Dermis microvascular lymphatic vessel endothelial cell (primary cell): Measurements from ENCODE around the gene BCL7C. TPM values are rescaled to one million over a fixed set of nuclear protein-coding genes. Genes with fewer than 3 reads are reported as not detected.
"Not testable (repeated sequence)": the region's sequence is repeated elsewhere in the genome, so short reads cannot be mapped to it uniquely, and the experiment has no call there.

ENCODE experiments used
- DNase-seq, 2 donors: peaks; one replicate each; pipeline versions ENCODE4 v3.0.0 to v3.0.0-alpha.2; 2010; ENCODE audit warnings: low read depth in 2 of 2
- total RNA-seq: library from RNA; depleted of rRNA; stranded (reverse); fragments of >200 nt; gene quantifications from 2 replicates; pipeline ENCODE4 v1.2.1, GENCODE V29; 2014

The BCL7C gene
- total RNA-seq, 1 donor from 2014 or later, result 49.9 TPM

DNA sequence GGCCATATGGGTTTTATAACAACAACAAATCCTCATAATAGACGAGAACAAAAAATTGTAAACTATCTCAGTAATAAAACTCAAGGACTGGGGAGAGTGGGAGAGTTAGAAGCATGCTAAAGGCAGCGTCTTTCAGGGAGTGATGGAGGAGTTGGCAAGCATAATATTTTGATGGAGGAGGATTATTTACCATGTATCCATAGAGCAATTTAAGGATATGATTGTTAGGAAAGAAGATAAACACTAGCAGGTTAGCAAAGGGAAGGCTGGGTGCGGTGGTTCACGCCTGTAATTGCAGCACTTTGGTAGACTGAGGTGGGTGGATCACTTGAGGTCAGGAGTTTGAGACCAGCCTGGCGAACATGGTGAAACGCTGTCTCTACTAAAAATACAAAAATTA is 27.8 kb downstream of the BCL7C start:
- DNase-seq, result no peak

DNA sequence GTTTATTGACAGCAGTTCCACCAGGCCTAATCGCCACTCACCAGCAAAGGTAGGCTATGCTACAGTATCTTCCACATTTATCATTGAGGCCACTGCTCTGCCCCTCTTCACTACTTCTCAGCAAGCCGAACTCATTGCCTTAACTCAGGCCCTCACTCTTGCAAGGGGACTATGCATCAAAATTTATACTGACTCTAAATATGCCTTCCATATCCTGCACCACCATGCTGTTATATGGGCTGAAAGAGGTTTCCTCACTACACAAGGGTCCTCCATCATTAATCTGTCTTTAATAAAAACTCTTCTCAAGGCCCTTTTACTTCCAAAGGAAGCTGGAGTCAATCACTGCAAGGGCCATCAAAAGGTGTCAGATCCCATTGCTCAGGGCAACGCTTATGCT is 30.7 kb downstream of the BCL7C start:
- not testable (repeated sequence) for DNase-seq

DNA sequence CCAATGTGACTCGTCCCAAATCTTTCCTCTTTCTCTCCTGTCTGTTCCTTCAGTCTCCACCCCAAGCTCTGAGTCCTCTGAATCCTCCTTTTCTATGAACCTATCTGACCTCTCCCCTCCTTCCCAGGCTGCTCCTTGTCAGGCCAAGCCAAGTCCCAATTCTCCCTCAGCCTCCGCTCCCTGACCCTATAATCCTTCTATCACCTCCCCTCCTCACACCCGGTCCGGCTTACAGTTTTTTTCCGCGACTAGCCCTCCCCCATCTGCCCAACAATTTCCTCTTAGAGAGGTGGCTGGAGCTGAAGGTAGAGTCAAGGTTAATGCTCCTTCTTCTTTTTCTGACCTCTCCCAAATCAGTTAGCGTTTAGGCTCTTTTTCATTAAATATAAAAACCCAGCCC is 33.1 kb downstream of the BCL7C start:
- DNase-seq, result not testable (repeated sequence)

GRCh38 chr16:30858829-30859423 is 35.0 kb downstream of the BCL7C start:
- no peak for DNase-seq

DNA sequence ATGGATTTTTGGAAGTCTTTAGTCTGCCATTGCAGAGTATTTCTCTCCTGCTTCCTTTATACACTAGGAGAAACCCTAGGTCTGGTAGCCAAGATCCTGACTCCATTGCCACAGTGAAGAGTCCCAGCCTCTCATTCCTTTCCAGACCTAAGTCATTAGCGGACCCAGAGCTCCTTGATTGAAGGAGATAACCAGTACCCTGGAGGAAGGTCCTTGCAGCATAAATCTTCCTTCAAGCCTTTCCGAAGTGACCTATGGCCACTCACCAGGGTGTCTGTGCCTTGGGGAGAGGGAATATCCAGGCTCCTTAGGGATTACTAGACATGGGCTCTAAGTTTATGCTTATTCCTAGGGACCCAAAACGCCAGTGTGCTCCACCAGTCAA is 35.8 kb downstream of the BCL7C start:
- DNase-seq, result no peak

DNA sequence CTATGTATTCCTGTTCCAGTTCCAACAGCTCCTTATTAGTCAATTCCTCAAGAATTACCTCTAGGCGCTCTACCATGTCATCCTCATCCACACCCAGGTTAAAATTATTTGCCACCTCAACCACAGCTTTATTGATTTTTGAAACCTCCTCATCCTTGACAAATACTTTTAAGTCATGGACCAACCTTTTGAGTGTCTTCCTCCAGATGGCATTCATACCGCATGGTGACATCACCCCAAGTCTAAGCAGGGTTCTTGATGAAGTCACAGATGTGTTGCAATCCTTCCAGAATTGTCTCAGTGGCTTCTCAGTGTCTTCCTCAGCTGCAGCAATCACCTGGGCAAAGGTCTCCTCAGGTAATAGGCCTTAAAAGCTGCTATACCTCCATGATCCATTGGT is 40.1 kb downstream of the BCL7C start:
- DNase-seq, result no peak

DNA sequence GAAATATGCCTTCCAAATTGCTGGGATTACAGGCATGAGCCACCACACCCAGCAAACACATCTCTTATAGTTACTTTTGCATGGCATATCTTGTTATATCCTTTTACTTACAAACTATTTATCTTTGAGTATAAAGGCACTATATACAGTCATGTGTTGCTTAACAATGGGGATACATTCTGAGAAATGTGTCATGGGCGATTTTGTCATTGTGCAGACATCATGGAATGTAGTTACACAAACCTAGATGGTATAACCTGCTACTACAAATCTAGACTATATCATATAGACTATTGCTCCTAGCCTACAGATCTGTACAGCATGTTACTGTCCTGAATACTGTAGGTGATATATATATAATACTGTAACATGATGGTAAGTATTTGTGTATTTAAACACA is 43.6 kb downstream of the BCL7C start:
- no peak for DNase-seq

DNA sequence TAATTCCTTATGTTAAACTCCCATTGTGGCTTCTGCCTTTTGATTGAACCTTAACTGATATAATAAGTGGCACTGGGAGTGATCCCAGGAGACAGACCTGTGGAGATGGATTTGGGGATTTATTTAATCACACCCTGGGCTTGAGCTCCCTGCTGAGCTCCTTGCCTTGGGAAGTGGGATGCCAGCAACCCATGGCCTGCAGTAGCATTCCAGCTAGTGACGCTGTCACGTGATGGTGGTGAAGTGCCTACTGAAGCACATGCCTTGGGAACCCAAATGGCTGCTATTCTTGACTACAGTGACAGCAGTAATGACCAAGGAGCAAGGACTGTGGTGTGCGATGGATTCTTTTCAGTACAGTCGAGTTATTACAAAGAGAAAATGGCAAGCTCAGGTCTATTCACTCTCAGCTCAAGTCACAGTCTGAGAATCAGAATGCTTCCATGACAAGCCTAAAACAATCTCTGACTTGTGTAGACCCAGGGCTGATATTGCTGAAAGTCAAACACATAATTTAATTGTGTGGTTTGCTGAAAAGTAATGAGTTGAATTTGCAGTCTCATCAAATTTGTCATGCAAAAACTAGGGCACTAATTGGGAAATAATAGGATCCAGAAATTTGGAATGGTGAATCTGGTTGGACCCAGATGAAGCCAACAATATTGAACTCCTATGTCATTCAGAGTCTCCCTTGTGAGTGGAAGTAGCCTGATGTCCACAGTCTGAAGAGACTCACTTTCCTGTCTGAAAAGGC is 47.1 kb downstream of the BCL7C start:
- DNase-seq, result no peak

GRCh38 chr16:30844671-30845449 is 49.0 kb downstream of the BCL7C start:
- DNase-seq, result peak; percentile 86 to 89

DNA sequence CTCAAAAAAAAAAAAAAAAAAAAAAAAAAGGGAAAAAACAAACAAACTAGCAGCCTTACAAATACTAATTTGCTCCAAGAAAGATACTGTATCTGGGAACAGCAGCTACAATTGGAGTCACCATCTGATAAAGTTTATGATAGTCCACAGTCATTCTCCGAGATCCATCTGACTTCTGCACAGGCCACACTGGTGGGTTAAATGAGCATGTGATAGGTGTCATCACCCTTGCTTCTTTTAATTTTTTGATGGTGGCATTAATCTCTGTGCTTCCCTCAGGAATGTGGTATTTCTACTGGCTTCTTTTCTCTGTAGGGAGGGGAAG is 49.6 kb downstream of the BCL7C start:
- no peak for DNase-seq

DNA sequence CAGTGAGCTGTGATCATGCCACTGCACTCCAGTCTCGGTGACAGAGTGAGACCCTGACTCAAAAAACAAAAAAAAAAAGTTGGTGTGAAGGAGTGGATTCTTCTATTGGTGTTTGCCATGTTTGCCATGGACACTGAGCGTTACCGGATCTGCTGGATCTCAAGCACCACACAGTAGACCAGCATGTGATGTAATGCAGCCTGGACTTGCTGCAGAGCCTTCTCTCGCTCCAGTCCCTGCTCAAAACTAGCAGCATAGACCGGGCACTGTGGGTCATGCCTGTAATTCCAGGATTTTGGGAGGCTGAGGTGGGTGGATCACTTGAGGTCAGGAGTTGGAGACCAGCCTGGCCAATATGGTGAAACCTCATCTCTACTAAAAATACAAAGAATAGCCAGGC is 50.4 kb downstream of the BCL7C start:
- DNase-seq, result no peak

- DNase-seq, result no peak
These were observed 50.9 kb downstream of the BCL7C start for GRCh38 chr16:30842971-30843370.

- no peak for DNase-seq
These were observed 52.5 kb downstream of the BCL7C start for GRCh38 chr16:30841332-30841731.

- no peak for DNase-seq
These were observed 53.3 kb downstream of the BCL7C start for GRCh38 chr16:30840611-30841010.

- no peak for DNase-seq
These were observed 54.2 kb downstream of the BCL7C start for GRCh38 chr16:30839523-30840227.

- DNase-seq, result no peak
These were observed 54.9 kb downstream of the BCL7C start for GRCh38 chr16:30838876-30839471.

- no peak for DNase-seq
These were observed 56.0 kb downstream of the BCL7C start for GRCh38 chr16:30837904-30838303.

Other genes with a start within 250 kb of the BCL7C start
- 4.5 and 7.6 TPM in 2 replicates for gene PRR14, start 243.1 kb downstream of the BCL7C start, total RNA-seq
- gene FBRS, start 235.6 kb downstream of the BCL7C start, total RNA-seq, result 6.9 and 13.4 TPM in 2 replicates
- 16.6 and 29.3 TPM in 2 replicates for gene SRCAP, start 194.9 kb downstream of the BCL7C start, total RNA-seq
- 14.9 and 21.1 TPM in 2 replicates for gene PHKG2, start 145.7 kb downstream of the BCL7C start, total RNA-seq
- gene CFAP119, start 132.0 kb downstream of the BCL7C start, total RNA-seq, result 0.89 and 0.90 TPM in 2 replicates
- gene RNF40, start 131.8 kb downstream of the BCL7C start, total RNA-seq, result 41.0 and 50.3 TPM in 2 replicates
- 3.3 and 6.1 TPM in 2 replicates for gene ZNF629, start 106.9 kb downstream of the BCL7C start, total RNA-seq
- 0.13 TPM in 2 replicates for gene CTF1, start 2.5 kb upstream of the BCL7C start, total RNA-seq
- gene FBXL19, start 29.5 kb upstream of the BCL7C start, total RNA-seq, result 16.6 and 18.2 TPM in 2 replicates
- 23.7 and 33.6 TPM in 2 replicates for gene ORAI3, start 55.0 kb upstream of the BCL7C start, total RNA-seq
- gene SETD1A, start 63.7 kb upstream of the BCL7C start, total RNA-seq, result 1.7 and 4.2 TPM in 2 replicates
- 20.8 and 24.7 TPM in 2 replicates for gene HSD3B7, start 91.1 kb upstream of the BCL7C start, total RNA-seq
- gene STX1B, start 116.6 kb upstream of the BCL7C start, total RNA-seq, result 0.26 and 0.38 TPM in 2 replicates
- gene STX4, start 139.5 kb upstream of the BCL7C start, total RNA-seq, result 17.5 and 28.2 TPM in 2 replicates
- gene ZNF668, start 180.2 kb upstream of the BCL7C start, total RNA-seq, result 5.4 and 7.6 TPM in 2 replicates
- 8.1 and 13.9 TPM in 2 replicates for gene ZNF646, start 180.3 kb upstream of the BCL7C start, total RNA-seq
- 0.38 and 0.39 TPM in 2 replicates for gene PRSS53, start 194.9 kb upstream of the BCL7C start, total RNA-seq
- 59.8 and 74.6 TPM in 2 replicates for gene VKORC1, start 200.7 kb upstream of the BCL7C start, total RNA-seq
- gene BCKDK, start 214.3 kb upstream of the BCL7C start, total RNA-seq, result 9.8 and 20.0 TPM in 2 replicates
- gene KAT8, start 223.6 kb upstream of the BCL7C start, total RNA-seq, result 30.3 and 37.4 TPM in 2 replicates
- not detected in 2 replicates for gene PRSS8, start 241.7 kb upstream of the BCL7C start, total RNA-seq